ENCODE results near the gene SLAIN1. TPM values are rescaled to one million over a fixed set of nuclear protein-coding genes. Genes with fewer than 3 reads are reported as not detected.
"Not testable (repeated sequence)": the region's sequence is repeated elsewhere in the genome, so short reads cannot be mapped to it uniquely, and the experiment has no call there.

SLAIN1 gene
- total RNA-seq, 4 donors from 2014 or later: 1.1 to 3.8 (median 1.7) TPM

DNA sequence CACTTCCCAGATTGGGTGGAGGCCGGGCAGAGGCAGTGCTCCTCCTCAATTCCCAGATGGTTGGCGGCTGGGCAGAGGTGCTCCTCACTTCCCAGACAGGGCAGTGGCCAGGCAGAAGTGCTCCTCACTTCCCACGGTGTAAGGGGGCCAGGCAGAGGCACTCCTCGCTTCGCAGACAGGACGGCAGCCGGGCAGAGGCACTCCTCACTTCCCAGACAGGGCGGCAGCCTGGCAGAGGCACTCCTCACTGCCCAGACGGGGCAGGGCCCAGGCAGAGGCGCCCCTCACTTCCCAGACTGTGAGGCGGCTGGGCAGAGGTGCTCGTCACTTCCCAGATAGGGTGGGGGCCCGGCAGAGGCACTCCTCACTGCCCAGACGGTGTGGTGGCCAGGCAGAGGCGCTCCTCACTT lies 36.6 kb upstream of the SLAIN1 start:
- H3K4me3 ChIP-seq: no peak overlapping the region
- no peaks in the 10 kb centered on the region for H3K27me3 ChIP-seq
- DNase-seq: no peak
- 79 to 100% methylated on average over 1 to 12 of the region's 15 CpGs for WGBS, 2 donors (ENCODE audit: low coverage in 1 of 2)
- H3K27ac ChIP-seq: no peak overlapping the region
- intact Hi-C loops (cut with DNase I; ENCODE audit: low total_unique reads): no loop called here
- H3K4me1 ChIP-seq: no peaks in the 10 kb centered on the region
- H3K36me3 ChIP-seq: no peaks in the 10 kb centered on the region
- no peak for TF ChIP-seq EP300 (IDR thresholded peaks at IDR 0.05; ENCODE audit: low read depth)
- TF ChIP-seq POLR2A (IDR thresholded peaks at IDR 0.05): no peak
- TF ChIP-seq, protein P1, sequence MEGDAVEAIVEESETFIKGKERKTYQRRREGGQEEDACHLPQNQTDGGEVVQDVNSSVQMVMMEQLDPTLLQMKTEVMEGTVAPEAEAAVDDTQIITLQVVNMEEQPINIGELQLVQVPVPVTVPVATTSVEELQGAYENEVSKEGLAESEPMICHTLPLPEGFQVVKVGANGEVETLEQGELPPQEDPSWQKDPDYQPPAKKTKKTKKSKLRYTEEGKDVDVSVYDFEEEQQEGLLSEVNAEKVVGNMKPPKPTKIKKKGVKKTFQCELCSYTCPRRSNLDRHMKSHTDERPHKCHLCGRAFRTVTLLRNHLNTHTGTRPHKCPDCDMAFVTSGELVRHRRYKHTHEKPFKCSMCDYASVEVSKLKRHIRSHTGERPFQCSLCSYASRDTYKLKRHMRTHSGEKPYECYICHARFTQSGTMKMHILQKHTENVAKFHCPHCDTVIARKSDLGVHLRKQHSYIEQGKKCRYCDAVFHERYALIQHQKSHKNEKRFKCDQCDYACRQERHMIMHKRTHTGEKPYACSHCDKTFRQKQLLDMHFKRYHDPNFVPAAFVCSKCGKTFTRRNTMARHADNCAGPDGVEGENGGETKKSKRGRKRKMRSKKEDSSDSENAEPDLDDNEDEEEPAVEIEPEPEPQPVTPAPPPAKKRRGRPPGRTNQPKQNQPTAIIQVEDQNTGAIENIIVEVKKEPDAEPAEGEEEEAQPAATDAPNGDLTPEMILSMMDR (IDR thresholded peaks at IDR 0.05): no peak
- TF ChIP-seq POLR2AphosphoS5 (IDR thresholded peaks at IDR 0.05): no peak
- no peaks in the 10 kb centered on the region for H3K9me3 ChIP-seq
- in situ Hi-C loops (cut with MboI; ENCODE audit: low pct_ligation_motif_present in 1 of 4, low pct_unique_long_range_greater_than_20kb in 1 of 4, low sequenced_read_pairs in 3 of 4): no loop called here

DNA sequence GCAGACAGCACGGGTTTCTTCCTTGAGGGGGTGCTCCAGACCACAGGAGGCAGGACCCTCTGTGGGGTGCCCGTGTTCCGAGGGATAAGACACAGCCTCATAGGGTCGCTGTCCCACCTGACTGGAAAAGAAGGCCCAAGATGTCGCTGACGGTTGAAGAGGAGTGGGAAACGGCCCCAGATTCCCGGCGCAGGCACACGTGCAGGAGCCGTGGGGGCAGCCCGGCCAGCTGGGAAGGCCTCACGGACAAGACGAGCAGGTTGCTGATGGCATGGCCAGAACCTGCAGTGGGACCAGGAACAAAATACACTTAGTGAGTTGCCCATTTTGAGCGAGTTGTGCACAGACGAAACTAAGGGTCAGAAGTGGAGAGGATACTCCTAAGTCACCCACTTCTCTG lies 35.2 kb upstream of the SLAIN1 start:
- 85 to 86% methylated on average over 14 to 16 of the region's 16 CpGs for WGBS, 2 donors (ENCODE audit: low coverage in 1 of 2)
- DNase-seq; H3K4me1 ChIP-seq; H3K36me3 ChIP-seq; H3K9me3 ChIP-seq; H3K27ac ChIP-seq; in situ Hi-C loops (cut with MboI; ENCODE audit: low pct_ligation_motif_present in 1 of 4, low pct_unique_long_range_greater_than_20kb in 1 of 4, low sequenced_read_pairs in 3 of 4); H3K27me3 ChIP-seq; intact Hi-C loops (cut with DNase I; ENCODE audit: low total_unique reads); H3K4me3 ChIP-seq: not testable (repeated sequence)

- DNase-seq; H3K36me3 ChIP-seq; H3K4me1 ChIP-seq; H3K27me3 ChIP-seq; H3K27ac ChIP-seq; in situ Hi-C loops (cut with MboI; ENCODE audit: low pct_ligation_motif_present in 1 of 4, low pct_unique_long_range_greater_than_20kb in 1 of 4, low sequenced_read_pairs in 3 of 4); H3K9me3 ChIP-seq; H3K4me3 ChIP-seq; intact Hi-C loops (cut with DNase I; ENCODE audit: low total_unique reads): not testable (repeated sequence)
- WGBS, 2 donors (ENCODE audit: low coverage in 1 of 2): 94% methylated on average over 6 of the region's 15 CpGs; no CpG with 5 or more reads in 1 of the 2 donors
These were observed 34.7 kb upstream of the SLAIN1 start for GRCh38 chr13:77662831-77663230.

DNA sequence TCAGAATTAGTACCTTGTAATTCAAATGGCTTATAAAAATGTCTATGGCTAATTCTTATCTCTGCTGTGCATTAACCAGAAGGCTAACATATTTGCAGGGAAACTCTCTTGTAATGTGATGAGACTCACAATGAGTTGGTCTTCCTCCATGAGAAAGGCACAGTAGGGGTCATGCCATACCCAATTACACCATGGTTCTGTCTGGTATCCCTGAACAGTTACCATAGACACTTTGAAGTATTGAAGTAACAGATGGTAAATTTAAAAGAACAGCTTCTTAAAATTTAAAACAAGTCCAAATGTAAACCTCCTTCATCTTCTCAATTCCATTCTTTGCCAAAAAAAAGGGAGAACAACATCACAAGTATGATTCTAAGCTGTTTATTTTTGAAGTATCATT lies 22.6 kb upstream of the SLAIN1 start:
- TF ChIP-seq, protein P1 (IDR thresholded peaks at IDR 0.05): no peak
- TF ChIP-seq POLR2A (IDR thresholded peaks at IDR 0.05) (no peak), EP300 (IDR thresholded peaks at IDR 0.05; ENCODE audit: low read depth) (no peak), POLR2AphosphoS5 (IDR thresholded peaks at IDR 0.05) (no peak)
- intact Hi-C loops (cut with DNase I; ENCODE audit: low total_unique reads): no loop called here
- no peak for DNase-seq

DNA sequence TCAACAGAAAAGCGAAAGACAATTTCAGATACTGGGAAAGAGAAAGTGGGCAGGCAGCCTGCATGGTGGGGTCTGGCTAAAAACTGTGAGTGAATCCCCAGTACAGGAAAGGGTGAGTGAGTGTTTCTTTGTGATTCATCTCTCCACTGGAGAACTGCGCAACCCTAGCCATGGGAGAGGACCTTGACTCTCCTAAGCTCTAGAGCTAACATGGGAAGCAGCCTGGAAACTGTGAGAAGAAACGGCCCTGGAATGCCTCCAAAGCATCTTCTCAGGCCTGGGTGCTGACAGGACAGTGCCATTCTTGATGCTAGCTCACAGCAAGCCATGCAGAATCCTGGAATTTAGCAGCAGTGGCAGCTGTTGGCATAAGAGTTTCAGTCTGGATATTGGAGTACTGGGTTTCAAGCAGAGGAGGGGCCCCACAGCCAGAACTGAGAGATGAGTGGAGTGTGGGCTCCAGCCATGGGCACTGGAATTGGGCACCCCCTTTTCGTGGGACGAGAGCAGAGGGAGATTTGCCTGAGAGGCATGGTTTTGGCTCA lies 18.7 kb upstream of the SLAIN1 start:
- intact Hi-C loops (cut with DNase I; ENCODE audit: low total_unique reads) (no loop called here), in situ Hi-C loops (cut with MboI; ENCODE audit: low pct_ligation_motif_present in 1 of 4, low pct_unique_long_range_greater_than_20kb in 1 of 4, low sequenced_read_pairs in 3 of 4) (no loop called here)

More for the DNA sequence above, 22.6 kb upstream of the SLAIN1 start:
- no peaks in the 10 kb centered on the region for H3K9me3 ChIP-seq
- in situ Hi-C loops (cut with MboI; ENCODE audit: low pct_ligation_motif_present in 1 of 4, low pct_unique_long_range_greater_than_20kb in 1 of 4, low sequenced_read_pairs in 3 of 4): no loop called here
- H3K27ac ChIP-seq: no peak overlapping the region
- no peak overlapping the region for H3K4me3 ChIP-seq
- no peaks in the 10 kb centered on the region for H3K27me3 ChIP-seq
- H3K4me1 ChIP-seq: no peaks in the 10 kb centered on the region
- no peaks in the 10 kb centered on the region for H3K36me3 ChIP-seq

More for the DNA sequence above, 18.7 kb upstream of the SLAIN1 start:
- TF ChIP-seq EP300 (IDR thresholded peaks at IDR 0.05; ENCODE audit: low read depth): no peak
- TF ChIP-seq POLR2AphosphoS5 (IDR thresholded peaks at IDR 0.05): no peak
- TF ChIP-seq, protein P1 (IDR thresholded peaks at IDR 0.05): no peak
- no peak for TF ChIP-seq POLR2A (IDR thresholded peaks at IDR 0.05)
- Histone ChIP-seq H3K27me3 (no peaks in the 10 kb centered on the region), H3K9me3 (no peaks in the 10 kb centered on the region), H3K36me3 (no peaks in the 10 kb centered on the region), H3K4me3 (no peak overlapping the region), H3K4me1 (no peaks in the 10 kb centered on the region), H3K27ac (no peak overlapping the region)
- no peak for DNase-seq
- WGBS, 2 donors (ENCODE audit: low coverage in 1 of 2): 72 to 83% methylated on average over 1 to 5 of the region's 5 CpGs

Data from transverse colon (tissue), 4 donors.